RWPE2 (cell line): Measurements from ENCODE around the gene AFAP1L1.

Source experiments
- ATAC-seq: fragments of 200-7000 bp; cut with Tn5 transposase; 3 replicates; pipeline ENCODE4 v1.9.1; 2021; ENCODE audit warnings: low read depth
- DNase-seq: peaks from one replicate; pipeline ENCODE4 v3.0.0-alpha.2; 2020; ENCODE audit warnings: low spot score
- H3K27ac ChIP-seq: fragments of 450-650 bp; 2 replicates; pipeline ENCODE4 v1.5.1; 2017; ENCODE audit warnings: mild to moderate bottlenecking; ENCODE audit not compliant: poor library complexity, severe bottlenecking
- H3K27me3 ChIP-seq: fragments of 250-450 bp; sonication (Bioruptor Pico); 2 replicates; pipeline ENCODE4 v1.5.1; 2021; ENCODE audit warnings: mild to moderate bottlenecking, moderate library complexity; ENCODE audit not compliant: insufficient read depth, poor library complexity, severe bottlenecking
- H3K36me3 ChIP-seq: fragments of 250-450 bp; sonication (Bioruptor Pico); 2 replicates; pipeline ENCODE4 v1.5.1; 2020; ENCODE audit warnings: low read depth, mild to moderate bottlenecking, moderate library complexity
- H3K4me1 ChIP-seq: fragments of 250-450 bp; sonication (Bioruptor Pico); 2 replicates; pipeline ENCODE4 v1.5.1; 2021; ENCODE audit warnings: mild to moderate bottlenecking, moderate library complexity; ENCODE audit not compliant: insufficient read depth, poor library complexity, severe bottlenecking
- H3K4me3 ChIP-seq: fragments of 250-450 bp; sonication (Bioruptor Pico); 2 replicates; pipeline ENCODE4 v1.5.1; 2021; ENCODE audit warnings: mild to moderate bottlenecking, moderate library complexity; ENCODE audit not compliant: severe bottlenecking
- H3K9me3 ChIP-seq: fragments of 250-450 bp; sonication (Bioruptor Pico); 2 replicates; pipeline ENCODE4 v1.5.1; 2021; ENCODE audit warnings: mild to moderate bottlenecking, moderate library complexity; ENCODE audit not compliant: severe bottlenecking
- CTCF ChIP-seq: fragments of 450-650 bp; IDR thresholded peaks from one replicate; pipeline ENCODE4 v1.5.1; 2017; ENCODE audit warnings: mild to moderate bottlenecking, moderate library complexity; ENCODE audit not compliant: poor library complexity, severe bottlenecking

AFAP1L1 gene

GRCh38 chr5:149349382-149349781 is 77.7 kb downstream of the AFAP1L1 start:
- no peak for TF ChIP-seq CTCF
- Histone ChIP-seq H3K9me3 (no peaks in the 10 kb centered on the region), H3K36me3 (peaks cover 80% of the 10 kb centered on the region), H3K4me3 (no peak overlapping the region), H3K4me1 (peaks cover 15% of the 10 kb centered on the region), H3K27ac (no peak overlapping the region), H3K27me3 (no peaks in the 10 kb centered on the region)
- DNase-seq (no peak), ATAC-seq (no peak)

GRCh38 chr5:149352169-149352568 is 80.5 kb downstream of the AFAP1L1 start:
- Histone ChIP-seq H3K27ac (no peak overlapping the region), H3K4me3 (no peak overlapping the region), H3K36me3 (peaks cover 80% of the 10 kb centered on the region), H3K27me3 (no peaks in the 10 kb centered on the region), H3K9me3 (no peaks in the 10 kb centered on the region), H3K4me1 (peaks cover 13% of the 10 kb centered on the region)
- ATAC-seq (no peak), DNase-seq (no peak)
- TF ChIP-seq CTCF, result no peak

- DNase-seq, result no peak
- peaks cover 63% of the 10 kb centered on the region for H3K36me3 ChIP-seq
- H3K27me3 ChIP-seq, result no peaks in the 10 kb centered on the region
- H3K4me3 ChIP-seq, result no peak overlapping the region
- H3K4me1 ChIP-seq, result peaks cover 5% of the 10 kb centered on the region
- no peak for ATAC-seq
- no peaks in the 10 kb centered on the region for H3K9me3 ChIP-seq
- TF ChIP-seq CTCF, result no peak
- H3K27ac ChIP-seq, result no peak overlapping the region
Observed at GRCh38 chr5:149353911-149354310, 82.3 kb downstream of the AFAP1L1 start.

GRCh38 chr5:149355688-149356087 is 84.0 kb downstream of the AFAP1L1 start:
- peaks cover 45% of the 10 kb centered on the region for H3K36me3 ChIP-seq
- DNase-seq (no peak), ATAC-seq (no peak)

More at GRCh38 chr5:149355688-149356087, 84.0 kb downstream of the AFAP1L1 start:
- Histone ChIP-seq H3K27ac (no peak overlapping the region), H3K9me3 (no peaks in the 10 kb centered on the region), H3K4me3 (no peak overlapping the region), H3K4me1 (peaks cover 5% of the 10 kb centered on the region), H3K27me3 (no peaks in the 10 kb centered on the region)
- TF ChIP-seq CTCF, result no peak
